A673 (cell line): Measurements from ENCODE around the gene VPS37B. TPM values are rescaled to one million over a fixed set of nuclear protein-coding genes. Genes with fewer than 3 reads are reported as not detected.

Experiments used
- Bru-seq: library from RNA; stranded (reverse); fragments of 400-500 nt; gene quantifications from one replicate; lab custom pipeline; 2021; lab: Mats Ljungman, UMichigan
- BruChase-seq, 2 experiments: library from RNA; stranded (reverse); fragments of 400-500 nt; gene quantifications; one replicate each; lab custom pipeline; 2021; lab: Mats Ljungman, UMichigan
- BruUV-seq: library from RNA; stranded (reverse); fragments of 400-500 nt; replicated peaks from 2 replicates; lab custom pipeline; 2021; lab: Mats Ljungman, UMichigan
- CTCF ChIA-PET: fragments of 300-600 bp; sonication (Branson Sonifier 250); formaldehyde crosslinking; loops from one replicate; lab custom pipeline; 2022; ENCODE audit warnings: antibody characterized with exemption; lab: Charles Lee
- POLR2A ChIA-PET: fragments of 300-600 bp; sonication (Branson Sonifier 250); formaldehyde crosslinking; loops from one replicate; lab custom pipeline; 2022; ENCODE audit warnings: antibody characterized with exemption; ENCODE audit not compliant: low non-redundant PET; lab: Charles Lee
- DNase-seq: peaks from one replicate; pipeline ENCODE4 v3.0.0-alpha.2; 2015; ENCODE audit warnings: low spot score
- H3K27ac ChIP-seq: fragments of 200-600 bp; sonication (generic); 2 replicates; pipeline ENCODE4 v1.5.1; 2016; ENCODE audit warnings: mixed run types, low read depth, mild to moderate bottlenecking, mixed read lengths, antibody characterized with exemption, low read length; ENCODE audit not compliant: poor library complexity, severe bottlenecking
- H3K27me3 ChIP-seq: fragments of 200-600 bp; sonication (generic); replicated peaks from 2 replicates; pipeline ENCODE4 v1.6.1; 2017; ENCODE audit warnings: mixed run types, low read depth, mild to moderate bottlenecking, mixed read lengths, antibody characterized with exemption, low read length; ENCODE audit not compliant: insufficient read depth, poor library complexity
- H3K36me3 ChIP-seq: fragments of 200-600 bp; sonication (generic); 2 replicates; pipeline ENCODE4 v1.6.1; 2016; ENCODE audit warnings: mixed run types, mild to moderate bottlenecking, mixed read lengths, antibody characterized with exemption, low read length; ENCODE audit not compliant: insufficient read depth, poor library complexity, severe bottlenecking
- H3K4me1 ChIP-seq: fragments of 200-600 bp; sonication (generic); 2 replicates; pipeline ENCODE4 v1.6.1; 2017; ENCODE audit warnings: mixed run types, mild to moderate bottlenecking, mixed read lengths, antibody characterized with exemption, low read length; ENCODE audit not compliant: insufficient read depth, poor library complexity, severe bottlenecking
- H3K4me3 ChIP-seq: fragments of 200-600 bp; sonication (generic); 2 replicates; pipeline ENCODE4 v1.5.1; 2016; ENCODE audit warnings: low read depth, mixed run types, mild to moderate bottlenecking, mixed read lengths, low read length; ENCODE audit not compliant: poor library complexity, severe bottlenecking
- H3K9me3 ChIP-seq: fragments of 200-600 bp; sonication (generic); 2 replicates; pipeline ENCODE4 v1.6.1; 2016; ENCODE audit warnings: mixed run types, low read depth, mild to moderate bottlenecking, mixed read lengths, antibody characterized with exemption, low read length; ENCODE audit not compliant: poor library complexity, severe bottlenecking
- CTCF ChIP-seq: fragments of 300-800, 200-600 bp; sonication (generic); conservative IDR thresholded peaks from 2 replicates; pipeline ENCODE4 v1.5.1; 2017; ENCODE audit warnings: low read depth, mild to moderate bottlenecking, antibody characterized with exemption, low read length, moderate library complexity, mixed read lengths
- EZH2 ChIP-seq: fragments of 200-600 bp; sonication (generic); IDR thresholded peaks from 2 replicates; pipeline ENCODE4 v1.6.1; 2017; ENCODE audit warnings: borderline replicate concordance, low read depth, mild to moderate bottlenecking, mixed read lengths, antibody characterized with exemption, low read length; ENCODE audit not compliant: poor library complexity, severe bottlenecking
- intact Hi-C: fragments of 100-400 bp; cut with micrococcal nuclease; formaldehyde crosslinking; loops from one replicate; pipeline ENCODE4 v1.10.0; 2022; ENCODE audit not compliant: unreplicated experiment
- long read RNA-seq: library from polyadenylated mRNA; stranded (forward); transcript quantifications from one replicate; pipeline ENCODE4 v2.0.0, GENCODE V29; 2022
- total RNA-seq: library from RNA; stranded (reverse); gene quantifications from 2 replicates; pipeline ENCODE4 v1.2.3, GENCODE V29; 2021

Gene VPS37B
- 30.2 and 34.4 TPM in 2 replicates for total RNA-seq
- percentile 79 among the genes with signal in this experiment for Bru-seq, nascent RNA
- percentile 85 among the genes with signal in this experiment for BruChase-seq, experiment 1, labeled RNA remaining after a 2-hour chase
- BruChase-seq, experiment 2, labeled RNA remaining after a 6-hour chase: percentile 82 among the genes with signal in this experiment
- long read RNA-seq, transcript VPS37B-201 (4 exons, 3,028 nt): major isoform, 75 of 106 reads
- long read RNA-seq, partial matches to known transcripts: 3 of 106 reads
- long read RNA-seq, other reads (novel, unspliced or antisense): 28 of 106 reads

GRCh38 chr12:122895704-122896636 is at the start of gene VPS37B:
TSS of gene VPS37B (minus strand) at chr12:122896124. CDS start at chr12:122896062, 62 bp downstream.
- ChIA-PET POLR2A (no interaction called here), CTCF (no interaction called here)
- peak within 1 kb of the TSS; percentile 93 for H3K27ac ChIP-seq
- H3K27me3 ChIP-seq: no peaks in the 10 kb centered on the region
- BruUV-seq: no TSS peak
- peak; percentile 89 for DNase-seq
- H3K9me3 ChIP-seq: no peaks in the 10 kb centered on the region
- H3K4me1 ChIP-seq: peaks cover 34% of the 10 kb centered on the region
- intact Hi-C loops: no loop called here
- H3K4me3 ChIP-seq: peak within 1 kb of the TSS; percentile 72
- TF ChIP-seq EZH2 (no peak), CTCF (no peak)
- no peaks in the 10 kb centered on the region for H3K36me3 ChIP-seq

- no peaks in the 10 kb centered on the region for H3K4me1 ChIP-seq
- intact Hi-C loops: no loop called here
- DNase-seq: no peak
- ChIA-PET POLR2A (no interaction called here), CTCF (no interaction called here)
- BruUV-seq: no TSS peak
- TF ChIP-seq CTCF (no peak), EZH2 (no peak)
- no peaks in the 10 kb centered on the region for H3K9me3 ChIP-seq
- H3K4me3 ChIP-seq: no peak overlapping the region
- no peaks in the 10 kb centered on the region for H3K36me3 ChIP-seq
- H3K27me3 ChIP-seq: no peaks in the 10 kb centered on the region
- no peak overlapping the region for H3K27ac ChIP-seq
These were observed 49.0 kb upstream of the VPS37B start for GRCh38 chr12:122944605-122945592.

- H3K36me3 ChIP-seq: no peaks in the 10 kb centered on the region
- ChIA-PET POLR2A (no interaction called here), CTCF (no interaction called here)
- no TSS peak for BruUV-seq
- H3K4me3 ChIP-seq: no peak overlapping the region
- H3K4me1 ChIP-seq: no peaks in the 10 kb centered on the region
- no peak for TF ChIP-seq EZH2
- no peak for TF ChIP-seq CTCF
- intact Hi-C loops: no loop called here
- H3K27ac ChIP-seq: no peak overlapping the region
- H3K27me3 ChIP-seq: no peaks in the 10 kb centered on the region
- DNase-seq: no peak
- no peaks in the 10 kb centered on the region for H3K9me3 ChIP-seq
These were observed 47.3 kb upstream of the VPS37B start for GRCh38 chr12:122943196-122943595.
